ENCODE measurements around the gene BLTP2.

The BLTP2 gene

GRCh38 chr17:28616281-28616680 is 28.7 kb downstream of the BLTP2 start (continued):
- TF ChIP-seq ZNF70 (CRISPR knock-in tag; IDR thresholded peaks at IDR 0.05), result no peak
- TF ChIP-seq GLIS3 (CRISPR knock-in tag; IDR thresholded peaks at IDR 0.05), result no peak
- TF ChIP-seq ISL1 (CRISPR knock-in tag; IDR thresholded peaks at IDR 0.05), result no peak
- no peak for TF ChIP-seq ZFP30 (CRISPR knock-in tag; IDR thresholded peaks at IDR 0.05)

- ATAC-seq, result no peak
These were observed 29.6 kb downstream of the BLTP2 start for GRCh38 chr17:28615260-28615940.

GRCh38 chr17:28613931-28614381 is 31.0 kb downstream of the BLTP2 start, which contains the start of gene RSKR:
Gene RSKR, minus strand, starts transcription at chr17:28614185. Its CDS starts 24 bp downstream, at chr17:28614161.
- TF ChIP-seq ISL1 (CRISPR knock-in tag; IDR thresholded peaks at IDR 0.05) (no peak), POU6F1 (CRISPR knock-in tag; IDR thresholded peaks at IDR 0.05; ENCODE audit: borderline replicate concordance, low read depth) (no peak), ESRRG (CRISPR knock-in tag; IDR thresholded peaks at IDR 0.05) (no peak), ZFP30 (CRISPR knock-in tag; IDR thresholded peaks at IDR 0.05) (no peak), SNAI2 (CRISPR knock-in tag; IDR thresholded peaks at IDR 0.05) (no peak), ZFP3 (CRISPR knock-in tag; IDR thresholded peaks at IDR 0.05) (no peak), TOX (CRISPR knock-in tag; IDR thresholded peaks at IDR 0.05; ENCODE audit: borderline replicate concordance) (no peak), CREB5 (CRISPR knock-in tag; IDR thresholded peaks at IDR 0.05; ENCODE audit: low read depth) (no peak), TCF4 (CRISPR knock-in tag; IDR thresholded peaks at IDR 0.05; ENCODE audit: borderline replicate concordance) (no peak), ARNTL (CRISPR knock-in tag; IDR thresholded peaks at IDR 0.05; ENCODE audit: borderline replicate concordance, low read depth) (no peak), ZNF70 (CRISPR knock-in tag; IDR thresholded peaks at IDR 0.05) (no peak), CSRNP3 (CRISPR knock-in tag; IDR thresholded peaks at IDR 0.05) (no peak), BACH2 (CRISPR knock-in tag; IDR thresholded peaks at IDR 0.05; ENCODE audit: borderline replicate concordance) (no peak), PPARA (CRISPR knock-in tag; IDR thresholded peaks at IDR 0.05; ENCODE audit: borderline replicate concordance) (no peak), OSR1 (CRISPR knock-in tag; IDR thresholded peaks at IDR 0.05) (no peak), GLIS3 (CRISPR knock-in tag; IDR thresholded peaks at IDR 0.05) (no peak), CSDC2 (CRISPR knock-in tag; IDR thresholded peaks at IDR 0.05) (no peak)
- ATAC-seq, result no peak

More at GRCh38 chr17:28615260-28615940, 29.6 kb downstream of the BLTP2 start:
- TF ChIP-seq RARB (CRISPR knock-in tag; IDR thresholded peaks at IDR 0.05) (no peak), OSR1 (CRISPR knock-in tag; IDR thresholded peaks at IDR 0.05) (no peak), PPARA (CRISPR knock-in tag; IDR thresholded peaks at IDR 0.05; ENCODE audit: borderline replicate concordance) (no peak), ARNTL (CRISPR knock-in tag; IDR thresholded peaks at IDR 0.05; ENCODE audit: borderline replicate concordance, low read depth) (no peak), BACH2 (CRISPR knock-in tag; IDR thresholded peaks at IDR 0.05; ENCODE audit: borderline replicate concordance) (no peak), TCF4 (CRISPR knock-in tag; IDR thresholded peaks at IDR 0.05; ENCODE audit: borderline replicate concordance) (no peak), CSRNP3 (CRISPR knock-in tag; IDR thresholded peaks at IDR 0.05) (no peak), ZFP30 (CRISPR knock-in tag; IDR thresholded peaks at IDR 0.05) (no peak), ZFP3 (CRISPR knock-in tag; IDR thresholded peaks at IDR 0.05) (no peak), ZNF565 (CRISPR knock-in tag; conservative IDR thresholded peaks at IDR 0.05; ENCODE audit: low read depth) (no peak), ZC3H10 (CRISPR knock-in tag; IDR thresholded peaks at IDR 0.05) (no peak)
